Peyer's patch (tissue), 4 donors: ENCODE results near the gene KRT78.

Source experiments
- POLR2A ChIP-seq, 2 donors: fragments of 450-650 bp; IDR thresholded peaks; one replicate each; pipeline ENCODE4 v1.5.1; 2017; ENCODE audit warnings: antibody characterized with exemption in 2 of 2, mild to moderate bottlenecking in 2 of 2, moderate library complexity in 2 of 2
- TF ChIP-seq, protein P1 (sequence below), 6 experiments: fragments of 450-650 bp in 4 of 6; fragments of 200-600 bp in 2 of 6; sonication (generic) in 1 of 6; IDR thresholded peaks; one replicate each; pipeline ENCODE4 v1.5.1; 2017 to 2019; ENCODE audit warnings: antibody characterized with exemption in 6 of 6, mild to moderate bottlenecking in 3 of 6, moderate library complexity in 1 of 6

DNA sequence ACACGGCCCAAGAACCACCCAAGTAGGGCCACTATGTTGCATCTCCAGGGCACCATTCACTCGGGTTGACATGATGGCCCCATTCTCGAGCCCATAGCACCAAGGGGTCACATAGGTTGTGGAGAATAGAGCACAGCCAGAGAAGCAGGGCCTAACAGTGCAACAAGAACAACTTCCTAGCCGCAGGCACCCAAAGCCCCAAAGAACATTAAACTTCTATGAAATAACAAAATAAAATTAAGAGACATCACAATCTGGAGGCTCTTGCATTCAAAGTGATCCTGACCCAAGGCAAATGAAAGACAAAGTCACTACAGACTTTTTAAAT, 36.8 kb downstream of the KRT78 start:
- TF ChIP-seq, protein P1, sequence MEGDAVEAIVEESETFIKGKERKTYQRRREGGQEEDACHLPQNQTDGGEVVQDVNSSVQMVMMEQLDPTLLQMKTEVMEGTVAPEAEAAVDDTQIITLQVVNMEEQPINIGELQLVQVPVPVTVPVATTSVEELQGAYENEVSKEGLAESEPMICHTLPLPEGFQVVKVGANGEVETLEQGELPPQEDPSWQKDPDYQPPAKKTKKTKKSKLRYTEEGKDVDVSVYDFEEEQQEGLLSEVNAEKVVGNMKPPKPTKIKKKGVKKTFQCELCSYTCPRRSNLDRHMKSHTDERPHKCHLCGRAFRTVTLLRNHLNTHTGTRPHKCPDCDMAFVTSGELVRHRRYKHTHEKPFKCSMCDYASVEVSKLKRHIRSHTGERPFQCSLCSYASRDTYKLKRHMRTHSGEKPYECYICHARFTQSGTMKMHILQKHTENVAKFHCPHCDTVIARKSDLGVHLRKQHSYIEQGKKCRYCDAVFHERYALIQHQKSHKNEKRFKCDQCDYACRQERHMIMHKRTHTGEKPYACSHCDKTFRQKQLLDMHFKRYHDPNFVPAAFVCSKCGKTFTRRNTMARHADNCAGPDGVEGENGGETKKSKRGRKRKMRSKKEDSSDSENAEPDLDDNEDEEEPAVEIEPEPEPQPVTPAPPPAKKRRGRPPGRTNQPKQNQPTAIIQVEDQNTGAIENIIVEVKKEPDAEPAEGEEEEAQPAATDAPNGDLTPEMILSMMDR (IDR thresholded peaks at IDR 0.05) = no peak
- TF ChIP-seq POLR2A (IDR thresholded peaks at IDR 0.05) = no peak
